ENCODE data around the gene RFLNA.

RFLNA gene

DNA sequence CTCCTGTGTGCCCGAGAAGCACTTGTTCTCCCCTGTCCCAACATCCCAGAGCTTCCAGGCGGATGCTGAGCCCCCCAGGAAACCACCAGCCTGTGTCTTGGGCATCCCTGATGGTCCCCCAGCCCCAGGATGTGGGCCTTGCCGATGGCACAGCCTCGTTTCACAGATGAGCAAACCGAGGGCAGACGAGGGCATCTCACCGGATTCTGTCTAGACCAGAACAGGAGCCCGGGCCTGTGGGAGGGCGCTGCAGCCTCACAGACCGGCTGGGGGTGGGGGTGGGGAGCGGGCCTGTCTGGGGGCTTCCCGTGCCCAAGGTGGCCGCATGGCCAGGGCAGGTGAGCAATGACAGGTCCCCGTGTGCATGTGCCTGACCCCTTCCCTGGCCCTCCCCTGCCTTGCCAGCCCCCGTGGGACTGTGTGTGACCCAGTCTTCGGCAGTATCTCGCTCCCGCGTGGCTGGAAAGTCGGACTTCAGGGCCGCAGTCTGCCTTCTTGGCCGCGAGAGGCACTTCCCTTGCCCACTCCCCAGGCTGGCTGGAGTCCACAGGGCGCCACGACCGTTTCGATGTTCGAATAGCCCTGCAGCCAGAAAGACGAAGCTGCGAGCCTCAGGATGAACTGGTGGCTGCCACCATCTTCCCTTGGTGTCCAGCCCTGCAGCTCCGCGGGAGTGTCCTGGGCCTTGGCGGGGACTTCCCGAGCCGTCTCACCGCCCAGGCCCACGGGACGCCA is 8.9 kb downstream of the RFLNA start:
- no peak for DNase-seq (ENCODE audit: low read depth in 3 of 3)

DNA sequence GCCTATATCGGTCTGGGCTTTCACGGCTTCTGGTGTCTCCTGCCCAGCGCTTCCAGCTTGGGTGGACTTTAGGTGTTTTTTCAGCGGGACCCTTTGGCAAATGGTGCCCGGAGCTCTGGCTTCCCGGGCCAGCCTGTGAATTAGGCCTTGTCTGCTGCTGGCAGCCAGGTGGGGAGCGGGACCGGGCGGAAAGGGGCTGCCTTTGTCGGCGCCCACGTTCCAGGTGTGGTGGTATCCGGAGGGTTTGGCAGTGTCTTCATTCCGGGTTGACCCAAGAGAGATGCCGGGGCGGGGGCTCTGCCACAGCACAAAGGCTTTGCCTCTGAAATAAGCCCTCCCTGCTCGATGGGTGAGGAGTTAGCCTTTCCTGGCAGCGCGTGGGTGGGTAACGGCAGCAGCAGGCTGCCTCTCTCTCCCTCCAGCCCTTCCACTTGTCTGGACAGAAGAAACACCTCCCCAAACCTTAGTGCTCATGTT is 9.5 kb downstream of the RFLNA start:
- DNase-seq (ENCODE audit: low read depth in 3 of 3): no peak

GRCh38 chr12:124305136-124305535 is 10.2 kb downstream of the RFLNA start:
- DNase-seq (ENCODE audit: low read depth in 3 of 3): no peak

DNA sequence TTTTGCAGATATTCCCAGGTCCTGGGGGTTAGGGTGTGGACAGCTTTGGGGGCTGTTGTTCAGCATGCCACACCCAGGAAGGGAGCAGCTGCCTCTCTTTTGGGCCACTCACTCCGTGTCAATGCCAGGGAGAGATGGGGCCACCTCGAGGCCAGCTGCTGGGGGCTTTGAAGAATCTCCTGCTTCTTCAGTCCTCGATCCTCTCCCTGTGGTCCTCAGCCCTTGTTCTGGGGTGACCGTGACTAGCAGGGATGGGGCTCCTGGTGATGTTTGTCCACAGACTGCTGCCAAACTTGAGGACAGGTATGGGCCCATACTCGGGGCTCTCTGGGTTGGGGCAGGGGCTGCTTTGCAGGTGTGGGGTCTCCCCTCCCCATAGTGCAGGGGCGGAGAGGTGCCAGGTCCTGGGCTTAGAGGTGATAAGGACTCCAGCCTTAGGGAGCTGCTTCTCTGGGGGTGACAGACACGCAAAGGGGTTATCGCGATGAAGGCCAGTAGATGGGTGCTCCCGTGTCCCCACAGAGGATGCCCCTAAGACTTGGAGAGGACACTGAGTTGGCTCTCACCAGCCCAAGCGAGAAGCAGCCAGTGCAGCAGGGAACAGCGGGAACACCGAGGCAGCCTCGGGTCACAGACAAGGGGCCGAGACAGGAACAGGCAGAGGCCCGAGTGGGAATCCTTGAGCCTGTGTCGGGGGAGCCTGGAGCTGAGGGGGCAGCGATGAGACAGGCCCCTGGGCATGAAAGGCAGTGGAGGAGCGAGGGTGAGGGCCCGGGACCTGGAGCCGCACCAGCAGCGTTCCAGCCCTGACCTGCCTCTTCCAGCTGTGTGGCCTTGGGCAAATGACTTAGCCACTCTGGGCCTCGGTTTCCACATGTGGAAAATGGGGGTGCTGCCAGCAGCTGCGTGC is 11.1 kb downstream of the RFLNA start:
- no peak for DNase-seq (ENCODE audit: low read depth in 3 of 3)

- DNase-seq (ENCODE audit: low read depth in 3 of 3): no peak
Observed at GRCh38 chr12:124306686-124307555, 12.0 kb downstream of the RFLNA start.

GRCh38 chr12:124307556-124307825 is 12.6 kb downstream of the RFLNA start:
- no peak for DNase-seq (ENCODE audit: low read depth in 3 of 3)

GRCh38 chr12:124308741-124309140 is 13.8 kb downstream of the RFLNA start:
- DNase-seq (ENCODE audit: low read depth in 3 of 3): no peak

GRCh38 chr12:124309231-124309630 is 14.3 kb downstream of the RFLNA start:
- DNase-seq (ENCODE audit: low read depth in 3 of 3): no peak

DNA sequence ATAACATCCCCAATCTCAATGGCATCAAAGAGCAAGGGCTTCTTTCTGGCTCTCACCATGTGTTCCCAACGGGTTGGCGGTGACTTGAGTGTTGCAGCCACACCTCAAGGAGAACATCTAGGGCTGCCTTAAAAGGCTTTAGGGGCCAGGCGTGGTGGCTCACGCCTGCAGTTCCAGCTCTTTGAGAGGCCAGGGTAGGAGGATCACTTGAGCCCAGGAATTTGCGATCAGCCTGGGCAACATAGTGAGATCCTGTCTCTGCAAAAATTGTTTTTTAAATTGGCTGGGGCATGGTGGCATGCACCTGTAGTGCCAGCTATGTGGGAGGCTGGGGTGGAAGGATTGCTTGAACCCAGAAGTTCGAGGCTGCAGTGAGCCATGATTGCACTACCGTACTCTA is 14.9 kb downstream of the RFLNA start:
- DNase-seq (ENCODE audit: low read depth in 3 of 3): no peak

DNA sequence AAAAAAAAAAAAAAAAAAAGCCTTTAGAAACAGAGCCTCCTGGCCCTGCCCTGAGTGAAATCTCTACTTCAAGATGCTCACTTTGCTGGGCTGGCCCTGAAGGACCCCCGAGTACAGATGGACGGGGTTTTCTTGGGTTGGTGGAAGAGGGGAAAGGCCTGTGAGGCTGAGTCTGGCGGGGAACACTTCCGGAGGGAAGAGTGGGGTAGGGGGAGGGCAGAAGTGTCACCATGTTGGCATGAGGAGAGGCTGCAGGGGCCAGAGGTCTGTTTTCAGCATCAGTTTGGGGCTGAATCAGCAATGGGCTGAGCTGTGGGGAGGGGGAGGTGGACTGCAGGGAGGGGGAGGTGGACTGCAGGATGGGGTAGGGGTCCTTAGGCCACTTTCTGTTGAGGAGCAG is 15.3 kb downstream of the RFLNA start:
- DNase-seq (ENCODE audit: low read depth in 3 of 3): no peak

DNA sequence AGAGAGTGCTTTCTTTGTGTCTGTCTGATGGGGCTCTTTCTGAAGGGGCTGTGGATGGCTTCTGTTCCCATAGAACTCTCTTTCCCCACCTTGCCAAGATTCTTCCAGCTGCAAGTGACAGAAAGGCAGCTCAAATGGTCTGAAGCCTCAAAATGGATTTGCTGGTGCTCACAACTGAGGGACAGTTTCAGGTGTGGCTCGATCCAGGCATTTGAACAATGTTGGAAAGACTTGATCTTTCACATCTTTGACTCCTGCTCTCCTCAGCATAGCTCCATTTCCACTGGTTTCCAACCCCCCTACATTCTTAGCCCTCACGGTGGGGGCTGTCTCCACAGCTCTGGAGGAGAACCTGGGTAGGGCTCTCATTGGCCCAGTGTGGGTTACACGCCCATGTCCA is 15.9 kb downstream of the RFLNA start:
- no peak for DNase-seq (ENCODE audit: low read depth in 3 of 3)

- DNase-seq (ENCODE audit: low read depth in 3 of 3): no peak
Observed at GRCh38 chr12:124311292-124312109, 16.6 kb downstream of the RFLNA start.

GRCh38 chr12:124312601-124313000 is 17.7 kb downstream of the RFLNA start:
- no peak for DNase-seq (ENCODE audit: low read depth in 3 of 3)

- DNase-seq (ENCODE audit: low read depth in 3 of 3): no peak
Observed at GRCh38 chr12:124314207-124314606, 19.3 kb downstream of the RFLNA start.

DNA sequence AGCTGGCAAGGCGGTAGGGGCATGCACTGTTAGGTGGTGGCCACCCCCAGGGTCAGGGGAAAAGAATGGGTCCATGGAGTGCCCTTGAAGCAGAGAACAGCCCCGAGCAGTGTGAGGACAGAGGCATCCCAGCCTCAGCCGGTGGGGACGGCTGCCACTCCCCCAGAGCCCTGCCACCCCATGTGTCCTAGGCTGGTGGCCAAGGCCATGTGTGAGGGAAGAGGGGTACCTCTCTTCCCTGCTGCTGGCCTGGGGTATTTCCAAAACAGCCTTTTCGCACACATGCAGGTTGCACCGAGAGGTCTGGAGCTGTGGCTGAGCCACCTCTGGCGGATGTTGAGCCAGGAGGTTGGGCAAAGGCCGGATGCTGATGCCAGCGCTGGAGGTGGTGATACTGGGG is 19.9 kb downstream of the RFLNA start:
- DNase-seq (ENCODE audit: low read depth in 3 of 3): no peak

DNA sequence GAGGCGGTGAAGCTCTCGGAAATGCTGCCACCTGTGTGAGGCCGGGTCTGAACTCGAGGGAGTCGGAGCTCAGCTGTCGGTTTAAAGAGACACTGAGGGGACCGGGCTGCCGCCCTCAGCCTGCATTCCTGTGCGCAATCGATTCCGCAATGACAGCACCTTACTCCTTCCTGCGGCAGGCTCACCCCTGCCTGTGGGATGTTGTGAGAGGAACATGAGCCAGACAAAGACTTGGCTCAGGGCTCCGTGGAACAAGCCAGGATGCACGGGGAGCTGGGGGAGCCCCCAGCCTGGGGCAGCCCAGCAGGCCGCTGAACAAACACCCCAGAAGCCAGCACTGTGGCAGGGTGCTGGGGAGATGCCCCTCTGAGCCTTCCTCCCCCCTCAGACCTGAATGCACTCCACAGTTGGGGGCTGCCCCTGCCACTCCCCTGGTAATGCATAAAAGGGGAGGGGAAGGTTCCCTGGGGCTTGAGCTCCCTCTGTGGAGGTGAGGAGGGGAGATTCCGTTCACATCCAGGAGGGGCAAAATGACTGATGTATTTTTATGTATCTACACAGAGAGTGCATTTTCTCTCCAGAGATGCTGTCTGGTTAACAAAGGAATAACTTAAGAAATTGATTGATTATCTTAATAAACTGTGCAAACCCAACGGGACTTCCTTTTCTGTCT is 20.6 kb downstream of the RFLNA start:
- DNase-seq (ENCODE audit: low read depth in 3 of 3): no peak

DNA sequence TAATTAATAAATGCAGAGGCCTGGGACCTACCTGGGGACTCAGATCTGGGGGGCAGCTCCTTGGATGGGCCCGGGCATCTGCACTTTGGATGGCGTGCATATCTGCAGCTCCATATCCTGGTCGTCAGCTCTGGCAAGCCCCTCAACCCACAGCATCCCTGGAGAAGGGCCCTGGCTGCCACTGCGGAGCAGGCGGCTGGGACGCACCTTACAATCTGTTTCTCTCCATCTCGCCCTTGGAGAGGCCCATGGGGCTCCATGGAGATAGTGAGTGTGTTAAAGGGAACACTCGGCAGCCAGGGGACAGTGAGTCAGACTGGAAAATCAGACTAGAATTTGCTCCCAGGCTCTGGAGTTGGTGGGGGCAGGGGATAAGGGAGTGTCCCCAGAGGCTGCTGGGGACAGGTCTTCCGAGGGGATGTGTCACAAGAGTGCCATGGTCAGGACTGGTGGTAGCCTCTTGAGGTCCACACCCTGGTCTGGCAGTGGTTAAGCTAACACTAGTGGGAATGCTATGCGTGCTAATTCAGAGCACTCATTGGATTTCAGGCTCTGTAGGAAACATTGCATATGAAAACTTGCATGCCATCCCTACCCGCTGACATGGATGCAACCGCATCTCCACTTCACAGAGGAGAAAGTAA is 21.5 kb downstream of the RFLNA start:
- DNase-seq (ENCODE audit: low read depth in 3 of 3): no peak

DNA sequence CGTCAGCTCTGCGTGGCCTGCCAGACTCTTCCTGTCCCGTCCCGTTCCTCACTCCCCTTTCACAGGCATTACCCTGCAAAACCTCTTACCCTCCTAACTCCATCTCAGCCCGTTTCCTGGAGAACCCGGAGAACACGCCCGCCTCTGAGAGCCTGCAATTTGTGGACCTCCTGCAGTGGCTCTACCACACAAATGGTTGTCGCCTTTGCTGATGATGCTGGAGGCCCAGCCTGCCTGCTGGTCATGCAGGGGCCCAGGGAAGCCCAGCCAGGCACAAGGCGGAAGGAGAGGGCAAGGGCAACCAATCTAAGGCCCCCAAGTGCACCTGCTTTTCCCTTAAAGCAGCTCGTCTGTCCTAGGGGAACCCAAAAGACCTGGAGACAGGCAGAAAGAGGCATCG is 22.5 kb downstream of the RFLNA start:
- DNase-seq (ENCODE audit: low read depth in 3 of 3): no peak

- DNase-seq (ENCODE audit: low read depth in 3 of 3): no peak
Observed at GRCh38 chr12:124318278-124319020, 23.6 kb downstream of the RFLNA start.
